NB4 (cell line): ENCODE data around the gene JAK3.

ENCODE experiments used
- POLR2A ChIP-seq: IDR thresholded peaks from 2 replicates; pipeline ENCODE4 v1.6.1; 2011; ENCODE audit warnings: mild to moderate bottlenecking; ENCODE audit not compliant: insufficient read length; ENCODE audit errors: extremely low read depth
- TF ChIP-seq, protein P1 (sequence below): IDR thresholded peaks from 2 replicates; pipeline ENCODE4 v1.6.1; 2011; ENCODE audit warnings: low read depth, low read length
- TF ChIP-seq, protein P2 (sequence below): IDR thresholded peaks from one replicate; pipeline ENCODE4 v1.5.1; 2012; ENCODE audit warnings: low read depth, low read length

DNA sequence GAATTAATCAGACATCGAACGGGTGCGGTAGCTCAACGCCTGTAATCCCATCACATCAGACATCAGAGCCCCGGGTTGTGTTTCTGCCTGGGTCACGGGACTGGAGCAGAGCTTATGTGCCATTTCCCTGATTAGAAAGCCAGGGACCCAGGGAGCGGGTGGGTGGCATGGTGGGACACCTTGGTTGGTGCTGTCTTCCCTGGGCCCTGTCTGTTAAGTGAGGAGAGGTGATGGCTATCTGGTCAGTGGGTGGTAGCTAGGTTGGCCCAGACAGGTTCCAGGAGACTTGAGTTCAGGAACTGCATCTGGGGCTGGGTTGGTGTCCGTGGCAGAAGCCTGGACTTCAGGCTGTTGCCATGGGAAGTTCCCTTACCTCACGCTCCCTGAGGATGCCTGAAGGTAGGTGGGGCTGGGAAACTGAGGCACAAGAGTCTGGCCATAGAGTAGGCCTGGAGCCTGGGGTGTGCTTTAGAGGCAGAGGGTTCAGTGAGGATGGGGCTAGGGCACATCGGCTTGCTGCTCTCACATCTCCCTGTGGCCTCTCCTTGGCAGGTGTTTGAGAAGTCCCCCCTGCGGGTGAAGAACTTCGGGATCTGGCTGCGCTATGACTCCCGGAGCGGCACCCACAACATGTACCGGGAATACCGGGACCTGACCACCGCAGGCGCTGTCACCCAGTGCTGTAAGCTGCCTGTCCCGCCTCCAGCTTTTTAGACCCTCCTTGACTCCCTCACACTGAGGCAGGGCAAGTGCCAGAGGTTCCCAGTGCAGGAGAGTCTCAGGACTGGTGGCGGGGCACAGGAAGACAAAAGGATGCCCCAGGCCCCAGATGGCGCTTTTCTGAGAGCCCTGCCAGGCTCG lies 14.0 kb upstream of the JAK3 start:
- TF ChIP-seq, protein P1, sequence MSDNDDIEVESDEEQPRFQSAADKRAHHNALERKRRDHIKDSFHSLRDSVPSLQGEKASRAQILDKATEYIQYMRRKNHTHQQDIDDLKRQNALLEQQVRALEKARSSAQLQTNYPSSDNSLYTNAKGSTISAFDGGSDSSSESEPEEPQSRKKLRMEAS, result no peak
- TF ChIP-seq, protein P2, sequence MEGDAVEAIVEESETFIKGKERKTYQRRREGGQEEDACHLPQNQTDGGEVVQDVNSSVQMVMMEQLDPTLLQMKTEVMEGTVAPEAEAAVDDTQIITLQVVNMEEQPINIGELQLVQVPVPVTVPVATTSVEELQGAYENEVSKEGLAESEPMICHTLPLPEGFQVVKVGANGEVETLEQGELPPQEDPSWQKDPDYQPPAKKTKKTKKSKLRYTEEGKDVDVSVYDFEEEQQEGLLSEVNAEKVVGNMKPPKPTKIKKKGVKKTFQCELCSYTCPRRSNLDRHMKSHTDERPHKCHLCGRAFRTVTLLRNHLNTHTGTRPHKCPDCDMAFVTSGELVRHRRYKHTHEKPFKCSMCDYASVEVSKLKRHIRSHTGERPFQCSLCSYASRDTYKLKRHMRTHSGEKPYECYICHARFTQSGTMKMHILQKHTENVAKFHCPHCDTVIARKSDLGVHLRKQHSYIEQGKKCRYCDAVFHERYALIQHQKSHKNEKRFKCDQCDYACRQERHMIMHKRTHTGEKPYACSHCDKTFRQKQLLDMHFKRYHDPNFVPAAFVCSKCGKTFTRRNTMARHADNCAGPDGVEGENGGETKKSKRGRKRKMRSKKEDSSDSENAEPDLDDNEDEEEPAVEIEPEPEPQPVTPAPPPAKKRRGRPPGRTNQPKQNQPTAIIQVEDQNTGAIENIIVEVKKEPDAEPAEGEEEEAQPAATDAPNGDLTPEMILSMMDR, result no peak
- TF ChIP-seq POLR2A, result no peak
